HEK293 (cell line): ENCODE results near the gene NGRN.

Source experiments
- CTCF ChIP-seq: fragments of 450-650 bp; formaldehyde crosslinking; IDR thresholded peaks from 2 replicates; pipeline ENCODE4 v1.5.1; 2016; ENCODE audit warnings: missing biosample characterization, missing genetic modification characterization
- ZBTB11 ChIP-seq: fragments of 450-650 bp; formaldehyde crosslinking; conservative IDR thresholded peaks from 2 replicates; pipeline ENCODE4 v1.5.1; 2016; ENCODE audit warnings: low read depth, missing biosample characterization, missing genetic modification characterization
- ZNF266 ChIP-seq: fragments of 450-650 bp; formaldehyde crosslinking; IDR thresholded peaks from 2 replicates; pipeline ENCODE4 v1.5.1; 2016; ENCODE audit warnings: missing biosample characterization, missing genetic modification characterization, low read depth

- TF ChIP-seq ZNF266 (no peak), ZBTB11 (tag by site-specific recombination) (no peak), CTCF (no peak)
Measured at GRCh38 chr15:90294601-90295269, 29.3 kb downstream of the NGRN start.
